Gastrocnemius medialis (tissue), 4 donors: ENCODE data around the gene STARD8. TPM values are rescaled to one million over a fixed set of nuclear protein-coding genes. Genes with fewer than 3 reads are reported as not detected.

Experiments used
- ATAC-seq, 2 donors: fragments of 150-250 bp; one replicate each; pipeline ENCODE4 v1.9.1; 2016
- DNase-seq, 2 donors: peaks; one replicate each; pipeline ENCODE4 v3.0.0-alpha.2; 2019
- H3K27ac ChIP-seq, 4 donors: fragments of 200-600 bp; sonication (generic); 1 replicate in 1 of 4; 2 replicates in 3 of 4; pipeline ENCODE4 v1.5.1; 2016 to 2018; ENCODE audit warnings: mild to moderate bottlenecking in 2 of 4, moderate library complexity in 1 of 4
- H3K27me3 ChIP-seq, 3 donors: fragments of 200-600 bp; sonication (generic) in 2 of 3; 1 replicate in 1 of 3; 2 replicates in 2 of 3; pipeline versions ENCODE4 v1.5.1 to v1.6.0; 2016 to 2019; ENCODE audit warnings: mild to moderate bottlenecking in 1 of 3, moderate library complexity in 1 of 3
- H3K36me3 ChIP-seq, 2 donors: fragments of 200-600 bp; sonication (generic) in 1 of 2; one replicate each; pipeline ENCODE4 v1.5.1; 2017 to 2018
- H3K4me1 ChIP-seq, 2 donors: fragments of 200-600 bp; sonication (generic) in 1 of 2; one replicate each; pipeline ENCODE4 v1.5.1; 2016 to 2017; ENCODE audit warnings: mild to moderate bottlenecking in 2 of 2
- H3K4me3 ChIP-seq, 4 donors: fragments of 200-600 bp; sonication (generic) in 3 of 4; 1 replicate in 1 of 4; 2 replicates in 3 of 4; pipeline ENCODE4 v1.5.1; 2016 to 2019; ENCODE audit warnings: mild to moderate bottlenecking in 2 of 4
- H3K9me3 ChIP-seq, 3 donors: fragments of 200-600 bp; sonication (generic) in 2 of 3; 1 replicate in 1 of 3; 2 replicates in 2 of 3; pipeline ENCODE4 v1.5.1; 2016 to 2019
- CTCF ChIP-seq, 5 experiments: fragments of 450-650 bp in 3 of 5; fragments of 200-600 bp in 2 of 5; sonication (generic) in 2 of 5; IDR thresholded peaks in 4 of 5; conservative IDR thresholded peaks in 1 of 5; 1 replicate in 4 of 5; 2 replicates in 1 of 5; pipeline ENCODE4 v1.5.1; 2016 to 2019; ENCODE audit warnings: antibody characterized with exemption in 5 of 5, mild to moderate bottlenecking in 3 of 5, moderate library complexity in 3 of 5
- POLR2A ChIP-seq, 2 donors: fragments of 450-650 bp; IDR thresholded peaks; one replicate each; pipeline ENCODE4 v1.6.1; 2017; ENCODE audit warnings: antibody characterized with exemption in 2 of 2, mild to moderate bottlenecking in 2 of 2, moderate library complexity in 2 of 2
- in situ Hi-C, 4 donors: fragments of 200-750 bp; cut with MboI; loops; one replicate each; pipeline versions ENCODE4 v1.15.0 to v1.8.0; 2017; ENCODE audit warnings: low sequenced_read_pairs in 4 of 4
- intact Hi-C: fragments of 100-400 bp; cut with DNase I; formaldehyde crosslinking; loops from one replicate; pipeline ENCODE4 v1.15.1; 2023; ENCODE audit warnings: low total_unique reads
- total RNA-seq, 4 donors: library from RNA; depleted of rRNA; stranded (reverse); fragments of >200 nt; gene quantifications; one replicate each; pipeline versions ENCODE4 v1.1.0 to v1.2.3, GENCODE V29; 2016

STARD8 gene
- total RNA-seq, 4 donors from 2014 or later, result 6.6 to 9.4 (median 9.1) TPM

DNA sequence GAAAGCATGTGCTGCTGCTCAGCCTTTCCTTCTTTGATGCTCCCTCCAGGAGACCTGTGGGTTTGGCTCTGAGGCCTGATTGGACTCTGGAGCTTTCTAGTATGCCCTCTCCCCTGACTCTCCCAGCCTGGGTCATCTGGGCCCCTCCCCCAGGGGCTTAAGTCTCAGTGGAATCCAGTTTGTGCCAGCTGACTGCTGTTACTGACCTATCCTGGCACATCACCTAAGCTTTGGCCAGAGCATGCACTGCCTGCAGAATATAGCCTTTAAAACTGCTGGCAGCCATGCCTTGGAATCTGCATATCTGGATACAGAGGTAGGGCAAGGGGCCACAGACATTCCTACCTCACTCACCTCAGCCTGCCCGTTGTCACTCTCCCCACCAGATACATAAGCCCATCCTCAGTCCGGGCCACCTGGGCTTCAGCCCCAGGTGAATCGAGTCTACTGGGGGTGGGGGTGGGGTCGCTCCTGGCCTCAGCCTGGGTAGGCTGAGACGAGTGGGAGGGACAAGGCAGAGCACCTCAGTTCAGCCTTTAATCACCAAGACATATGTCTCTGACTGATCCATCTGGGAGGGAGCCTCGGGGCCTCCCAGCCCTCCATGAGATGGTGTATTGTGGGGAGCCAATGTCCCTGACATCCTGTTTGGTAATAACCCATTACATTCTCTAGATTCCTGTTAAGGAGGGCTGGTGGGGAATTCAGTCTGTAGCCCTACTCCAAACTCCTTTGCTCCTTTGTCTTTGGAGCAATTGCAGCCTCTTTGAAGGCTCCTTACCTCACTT lies 61.2 kb downstream of the STARD8 start:
- Histone ChIP-seq H3K9me3 (no peaks in the 10 kb centered on the region), H3K36me3 (peaks cover 0 to 4% of the 10 kb centered on the region in 2 donors), H3K27ac (no peak overlapping the region), H3K27me3 (no peaks in the 10 kb centered on the region), H3K4me1 (peaks cover 29 to 40% of the 10 kb centered on the region in 2 donors), H3K4me3 (no peak overlapping the region)
- TF ChIP-seq POLR2A (IDR thresholded peaks at IDR 0.05) (no peak), CTCF (IDR thresholded peaks at IDR 0.05 in 4 of 5, conservative IDR thresholded peaks at IDR 0.05 in 1 of 5) (no peak)
- intact Hi-C loops, result no loop called here
- DNase-seq (no peak), ATAC-seq (no peak)
- in situ Hi-C loops, result loop anchor here (25.0 kb wide), 3 partner anchors 96 to 521 kb away; no protein-coding TSS in a partner anchor

DNA sequence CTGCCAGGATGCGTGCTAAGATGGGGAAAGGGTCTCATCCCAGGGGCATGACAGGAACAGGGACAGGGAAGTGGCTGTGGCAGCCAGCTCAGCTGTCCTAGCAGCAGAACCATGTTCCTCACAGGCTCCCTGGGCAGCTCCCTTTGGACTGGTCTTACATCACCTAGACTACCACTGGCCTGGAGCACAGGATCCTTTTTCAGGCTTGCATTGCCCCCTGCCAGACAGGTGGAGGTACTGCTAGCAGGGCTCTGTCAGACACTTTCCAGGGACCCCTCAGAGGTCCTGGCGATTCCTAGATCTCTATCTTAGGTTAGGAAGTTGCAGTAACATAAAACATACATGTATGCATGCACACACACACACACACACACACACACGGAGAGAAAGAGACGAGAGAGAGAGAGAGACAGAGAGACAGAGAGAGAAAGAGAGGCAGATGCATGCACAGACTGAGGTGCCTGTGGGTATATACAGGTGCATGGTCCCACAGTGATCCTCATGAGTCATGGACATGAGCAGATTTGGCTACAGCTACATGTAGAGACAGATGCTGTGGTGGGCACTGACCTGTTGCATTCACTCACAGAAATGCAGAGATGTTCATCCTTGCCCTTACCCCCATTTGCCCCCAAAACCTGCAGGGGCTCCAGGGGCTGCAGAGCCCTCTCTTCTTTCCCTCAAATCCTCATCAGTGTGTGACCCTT lies 63.6 kb downstream of the STARD8 start:
- DNase-seq, result peak; percentile 20 to 45

GRCh38 chrX:68711845-68712244 lies 64.4 kb downstream of the STARD8 start:
- DNase-seq (no peak), ATAC-seq (no peak)
- no peak overlapping the region for H3K4me3 ChIP-seq
- in situ Hi-C loops (loop anchor here (10.0 to 25.0 kb wide), 4 partner anchors 100 to 525 kb away; no protein-coding TSS in a partner anchor), intact Hi-C loops (loop anchor here (1.0 to 5.0 kb wide), 3 partner anchors 113 to 515 kb away; no protein-coding TSS in a partner anchor)
- TF ChIP-seq POLR2A (IDR thresholded peaks at IDR 0.05) (no peak), CTCF (IDR thresholded peaks at IDR 0.05 in 4 of 5, conservative IDR thresholded peaks at IDR 0.05 in 1 of 5) (no peak)
- H3K4me1 ChIP-seq, result peaks cover 19 to 23% of the 10 kb centered on the region in 2 donors
- H3K27me3 ChIP-seq, result no peaks in the 10 kb centered on the region
- no peak overlapping the region for H3K27ac ChIP-seq
- peaks cover 0 to 18% of the 10 kb centered on the region in 2 donors for H3K36me3 ChIP-seq
- no peaks in the 10 kb centered on the region for H3K9me3 ChIP-seq

More for the DNA sequence above, 63.6 kb downstream of the STARD8 start:
- H3K27ac ChIP-seq, result no peak overlapping the region
- H3K27me3 ChIP-seq, result no peaks in the 10 kb centered on the region
- peak; percentile 47 to 86 for ATAC-seq
- H3K9me3 ChIP-seq, result no peaks in the 10 kb centered on the region
- peaks cover 0 to 16% of the 10 kb centered on the region in 2 donors for H3K36me3 ChIP-seq
- H3K4me3 ChIP-seq, result no peak overlapping the region
- intact Hi-C loops (loop anchor here (1.0 to 5.0 kb wide), 3 partner anchors 112 to 514 kb away; no protein-coding TSS in a partner anchor), in situ Hi-C loops (loop anchor here (10.0 to 25.0 kb wide), 4 partner anchors 99 to 524 kb away; no protein-coding TSS in a partner anchor)
- H3K4me1 ChIP-seq, result peaks cover 27 to 31% of the 10 kb centered on the region in 2 donors
- TF ChIP-seq POLR2A (IDR thresholded peaks at IDR 0.05) (no peak), CTCF (IDR thresholded peaks at IDR 0.05 in 4 of 5, conservative IDR thresholded peaks at IDR 0.05 in 1 of 5) (peak; percentile 27 to 67 (median 55))

GRCh38 chrX:68714856-68715255 lies 67.4 kb downstream of the STARD8 start:
- in situ Hi-C loops, result loop anchor here (10.0 to 25.0 kb wide), 4 partner anchors 103 to 528 kb away; no protein-coding TSS in a partner anchor
- ATAC-seq (no peak), DNase-seq (no peak)
- H3K4me1 ChIP-seq, result no peaks in the 10 kb centered on the region
- H3K27me3 ChIP-seq, result no peaks in the 10 kb centered on the region
- intact Hi-C loops, result loop anchor here (5.0 kb wide), 1 partner anchor 518 kb away; no protein-coding TSS in a partner anchor
- H3K9me3 ChIP-seq, result no peaks in the 10 kb centered on the region
- TF ChIP-seq POLR2A (IDR thresholded peaks at IDR 0.05) (no peak), CTCF (IDR thresholded peaks at IDR 0.05 in 4 of 5, conservative IDR thresholded peaks at IDR 0.05 in 1 of 5) (no peak)
- no peak overlapping the region for H3K27ac ChIP-seq
- H3K36me3 ChIP-seq, result peaks cover 0 to 26% of the 10 kb centered on the region in 2 donors
- no peak overlapping the region for H3K4me3 ChIP-seq
